HG03565 (cell line): ENCODE measurements around the gene CADM1.

Experiments used
- ATAC-seq: cut with Tn5 transposase; IDR thresholded peaks from one replicate; pipeline ENCODE4 v1.9.1; 2021; ENCODE audit warnings: mild to moderate bottlenecking, moderate library complexity; ENCODE audit not compliant: unreplicated experiment

The CADM1 gene

GRCh38 chr11:115162919-115163318 lies 341.3 kb downstream of the CADM1 start:
- ATAC-seq, result no peak

GRCh38 chr11:115161876-115162275 lies 342.3 kb downstream of the CADM1 start:
- ATAC-seq, result no peak

GRCh38 chr11:115159207-115159606 lies 345.0 kb downstream of the CADM1 start:
- ATAC-seq, result no peak

- ATAC-seq, result no peak
Measured at GRCh38 chr11:115158053-115158452, 346.2 kb downstream of the CADM1 start.

- ATAC-seq, result no peak
Measured at GRCh38 chr11:115157247-115157646, 347.0 kb downstream of the CADM1 start.

GRCh38 chr11:115155978-115156377 lies 348.2 kb downstream of the CADM1 start:
- ATAC-seq, result no peak

GRCh38 chr11:115155320-115155719 lies 348.9 kb downstream of the CADM1 start:
- no peak for ATAC-seq

GRCh38 chr11:115154355-115154736 lies 349.9 kb downstream of the CADM1 start:
- no peak for ATAC-seq

- no peak for ATAC-seq
Measured at GRCh38 chr11:115153731-115154354, 350.4 kb downstream of the CADM1 start.

GRCh38 chr11:115153135-115153534 lies 351.1 kb downstream of the CADM1 start:
- no peak for ATAC-seq

GRCh38 chr11:115151010-115151409 lies 353.2 kb downstream of the CADM1 start:
- no peak for ATAC-seq

GRCh38 chr11:115148691-115149090 lies 355.5 kb downstream of the CADM1 start:
- ATAC-seq, result no peak

- ATAC-seq, result no peak
Measured at GRCh38 chr11:115148101-115148500, 356.1 kb downstream of the CADM1 start.

GRCh38 chr11:115147243-115147807 lies 356.9 kb downstream of the CADM1 start:
- no peak for ATAC-seq

GRCh38 chr11:115146425-115146824 lies 357.8 kb downstream of the CADM1 start:
- ATAC-seq, result no peak

- ATAC-seq, result no peak
Measured at GRCh38 chr11:115145324-115145723, 358.9 kb downstream of the CADM1 start.

- ATAC-seq, result no peak
Measured at GRCh38 chr11:115144914-115145313, 359.3 kb downstream of the CADM1 start.

GRCh38 chr11:115144014-115144413 lies 360.2 kb downstream of the CADM1 start:
- no peak for ATAC-seq

- no peak for ATAC-seq
Measured at GRCh38 chr11:115141231-115142114, 362.7 kb downstream of the CADM1 start.

- no peak for ATAC-seq
Measured at GRCh38 chr11:115135936-115136335, 368.3 kb downstream of the CADM1 start.

- no peak for ATAC-seq
Measured at GRCh38 chr11:115134926-115135325, 369.3 kb downstream of the CADM1 start.
